Epithelial cell of proximal tubule (primary cell): ENCODE measurements around the gene PLIN3. TPM values are rescaled to one million over a fixed set of nuclear protein-coding genes. Genes with fewer than 3 reads are reported as not detected.

ENCODE experiments used
- DNase-seq: peaks from one replicate; pipeline ENCODE4 v3.0.0-alpha.2; 2011; ENCODE audit warnings: low read depth
- H3K4me3 ChIP-seq: 2 replicates; pipeline ENCODE4 v1.5.1; 2011; ENCODE audit warnings: low read depth, mild to moderate bottlenecking, low read length
- total RNA-seq: library from RNA; depleted of rRNA; stranded (reverse); fragments of >200 nt; gene quantifications from 2 replicates; pipeline ENCODE4 v1.2.3, GENCODE V29; 2015
- TF ChIP-seq, protein P1 (sequence below): conservative IDR thresholded peaks from 2 replicates; pipeline ENCODE4 v1.5.1; 2012; ENCODE audit warnings: low read depth, mild to moderate bottlenecking, low read length

PLIN3 gene
- total RNA-seq, 1 donor from 2014 or later: 151 TPM

DNA sequence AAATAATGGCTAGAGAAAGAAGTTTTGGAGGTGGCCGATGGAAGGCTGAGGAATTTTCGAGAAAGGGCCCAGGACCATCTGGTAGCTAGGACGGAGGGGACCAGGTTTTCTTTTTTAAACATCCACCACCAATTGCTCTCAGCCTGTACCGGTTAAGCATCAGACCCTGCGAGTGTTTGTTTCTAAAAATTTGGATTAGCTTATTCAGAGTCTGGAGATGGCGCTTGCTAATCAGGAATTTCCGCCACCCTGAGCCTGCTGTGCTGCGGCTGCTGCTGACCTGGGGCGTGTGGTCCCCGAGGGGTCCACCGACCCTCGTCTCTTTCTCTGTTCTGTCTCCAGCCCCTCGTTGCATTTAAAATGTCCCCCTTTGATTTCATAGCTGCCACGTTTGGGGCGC, 43.8 kb upstream of the PLIN3 start:
- no peak for DNase-seq
- TF ChIP-seq, protein P1, sequence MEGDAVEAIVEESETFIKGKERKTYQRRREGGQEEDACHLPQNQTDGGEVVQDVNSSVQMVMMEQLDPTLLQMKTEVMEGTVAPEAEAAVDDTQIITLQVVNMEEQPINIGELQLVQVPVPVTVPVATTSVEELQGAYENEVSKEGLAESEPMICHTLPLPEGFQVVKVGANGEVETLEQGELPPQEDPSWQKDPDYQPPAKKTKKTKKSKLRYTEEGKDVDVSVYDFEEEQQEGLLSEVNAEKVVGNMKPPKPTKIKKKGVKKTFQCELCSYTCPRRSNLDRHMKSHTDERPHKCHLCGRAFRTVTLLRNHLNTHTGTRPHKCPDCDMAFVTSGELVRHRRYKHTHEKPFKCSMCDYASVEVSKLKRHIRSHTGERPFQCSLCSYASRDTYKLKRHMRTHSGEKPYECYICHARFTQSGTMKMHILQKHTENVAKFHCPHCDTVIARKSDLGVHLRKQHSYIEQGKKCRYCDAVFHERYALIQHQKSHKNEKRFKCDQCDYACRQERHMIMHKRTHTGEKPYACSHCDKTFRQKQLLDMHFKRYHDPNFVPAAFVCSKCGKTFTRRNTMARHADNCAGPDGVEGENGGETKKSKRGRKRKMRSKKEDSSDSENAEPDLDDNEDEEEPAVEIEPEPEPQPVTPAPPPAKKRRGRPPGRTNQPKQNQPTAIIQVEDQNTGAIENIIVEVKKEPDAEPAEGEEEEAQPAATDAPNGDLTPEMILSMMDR: no peak
- peak overlapping the region; percentile 65 for H3K4me3 ChIP-seq

DNA sequence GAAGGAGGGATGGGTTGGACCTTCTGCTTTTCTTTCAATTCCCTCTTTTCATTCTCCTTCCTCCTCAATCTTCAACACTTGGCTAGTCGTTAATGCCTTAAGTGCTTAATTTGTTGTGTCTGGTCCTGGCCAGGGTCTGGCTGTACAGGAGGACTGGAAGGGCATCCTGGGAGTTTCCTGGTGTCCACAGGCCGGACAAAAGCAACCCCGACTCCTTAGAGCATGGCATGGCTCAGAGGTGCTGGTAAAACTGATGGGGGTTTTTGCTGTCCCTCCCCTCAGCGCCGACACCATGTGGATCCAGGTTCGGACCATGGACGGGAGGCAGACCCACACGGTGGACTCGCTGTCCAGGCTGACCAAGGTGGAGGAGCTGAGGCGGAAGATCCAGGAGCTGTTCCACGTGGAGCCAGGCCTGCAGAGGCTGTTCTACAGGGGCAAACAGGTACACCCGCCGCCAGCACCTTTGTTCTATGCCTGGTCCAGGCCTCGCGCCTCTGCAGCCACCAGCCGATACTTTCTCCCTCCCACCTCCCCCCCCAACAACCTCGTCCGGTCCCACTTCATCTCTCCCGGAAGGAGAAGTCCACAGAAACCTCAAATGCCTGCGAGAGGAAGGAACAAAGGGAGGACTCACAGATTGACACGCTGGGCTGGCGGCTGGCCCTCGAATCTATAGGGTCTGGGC, 43.3 kb upstream of the PLIN3 start:
- H3K4me3 ChIP-seq: peak overlapping the region; percentile 65
- DNase-seq: no peak

DNA sequence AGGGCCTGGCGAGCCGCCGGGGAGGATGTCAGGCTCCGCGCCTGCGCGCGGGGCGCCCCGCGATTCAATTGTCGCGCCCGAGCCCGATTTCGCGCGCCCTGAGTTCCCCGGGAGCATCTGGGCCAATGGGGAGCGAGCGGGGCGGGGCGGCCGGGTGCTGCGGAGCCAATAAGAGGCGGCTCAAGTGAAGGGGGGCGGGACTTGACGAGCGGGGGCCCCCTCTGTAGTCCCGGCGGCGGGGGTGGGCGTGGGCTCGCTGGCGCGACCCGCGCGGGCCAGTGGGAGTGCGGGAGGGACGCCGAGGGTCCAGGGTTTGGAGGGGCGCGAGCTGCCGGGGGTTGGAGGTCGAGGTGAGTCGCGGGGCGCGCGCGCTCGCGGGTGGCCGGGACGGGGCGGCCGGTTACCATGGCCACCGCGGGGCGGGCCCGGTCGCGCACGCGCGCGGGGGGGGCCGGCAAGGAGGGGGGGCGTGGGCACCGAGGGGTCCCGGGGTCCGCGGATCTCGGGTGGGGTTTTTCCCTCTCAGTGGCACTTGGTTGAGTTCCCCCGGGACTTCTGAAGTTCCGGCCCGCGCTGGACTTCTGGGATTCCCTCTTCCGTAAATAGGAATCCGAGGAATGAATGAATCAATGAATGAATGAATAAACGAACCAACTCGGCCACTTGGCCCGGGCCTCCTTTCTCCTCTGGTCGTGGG, 42.6 kb upstream of the PLIN3 start:
- DNase-seq: no peak
- TF ChIP-seq, protein P1: no peak
- H3K4me3 ChIP-seq: peak overlapping the region; percentile 65

More for the DNA sequence above, 43.3 kb upstream of the PLIN3 start:
- TF ChIP-seq, protein P1: no peak

DNA sequence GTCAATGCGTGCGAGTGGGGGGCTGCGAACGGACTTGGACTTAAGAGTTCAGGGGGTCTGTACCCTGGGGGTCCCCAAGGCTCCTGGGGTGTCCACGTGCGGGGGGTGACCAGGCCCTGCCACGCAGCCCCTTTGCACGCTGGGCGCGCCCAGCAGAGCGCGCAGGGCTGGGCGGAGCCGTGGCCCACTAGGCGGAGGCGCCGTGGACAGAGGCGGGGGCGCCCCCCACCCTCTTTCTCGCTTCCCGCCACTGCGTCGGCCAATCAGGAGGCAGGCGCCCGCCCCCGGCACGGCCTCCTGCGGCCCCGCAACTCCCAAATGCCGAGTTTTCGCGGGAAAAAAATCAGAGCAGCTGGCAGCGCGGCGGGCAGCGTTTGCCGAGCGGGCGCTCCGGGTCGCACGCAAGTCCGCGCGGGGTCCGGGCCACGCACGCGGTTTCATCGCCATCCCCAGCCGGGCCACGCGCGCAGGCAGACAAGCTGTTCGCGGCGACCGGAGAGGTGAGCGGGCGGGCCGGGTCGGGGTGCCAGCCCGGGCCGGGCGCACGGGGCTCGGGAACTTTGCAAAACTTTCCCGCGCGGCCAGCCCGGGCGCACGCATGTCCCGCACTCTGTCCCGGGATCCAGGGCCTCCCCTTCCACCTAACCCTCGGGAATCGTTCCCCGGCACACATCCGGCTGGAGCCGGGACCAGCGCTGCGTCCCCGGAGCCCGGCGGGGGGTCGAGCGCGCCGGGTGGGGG, 41.9 kb upstream of the PLIN3 start, which contains the start of gene UHRF1:
Gene UHRF1, plus strand, starts transcription at position 346 of the 741 bp plus-strand sequence. CDS start 1,385 bp downstream, outside the sequence.
- TF ChIP-seq, protein P1: no peak
- peak within 1 kb of the TSS; percentile 65 for H3K4me3 ChIP-seq
- DNase-seq: no peak

DNA sequence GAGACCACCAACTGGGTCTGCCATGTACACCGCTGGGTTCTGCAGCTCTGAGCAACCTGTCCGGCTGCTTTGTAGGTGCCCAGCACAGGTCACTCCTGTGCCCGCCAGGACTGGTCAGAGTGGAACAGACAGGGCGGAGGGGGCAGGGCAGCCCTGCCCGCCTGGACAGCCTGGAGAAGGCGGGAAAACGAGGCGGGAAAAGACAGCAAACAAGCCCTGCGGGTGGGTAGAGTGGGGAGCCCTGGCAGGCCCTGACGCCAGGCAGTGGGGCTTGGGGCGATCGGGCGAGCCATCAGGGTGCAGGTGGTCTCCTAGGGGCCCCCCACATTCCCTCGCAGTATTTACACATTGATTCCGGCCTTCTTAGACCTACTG, 41.3 kb upstream of the PLIN3 start:
- DNase-seq: no peak
- TF ChIP-seq, protein P1: no peak
- H3K4me3 ChIP-seq: no peak overlapping the region

DNA sequence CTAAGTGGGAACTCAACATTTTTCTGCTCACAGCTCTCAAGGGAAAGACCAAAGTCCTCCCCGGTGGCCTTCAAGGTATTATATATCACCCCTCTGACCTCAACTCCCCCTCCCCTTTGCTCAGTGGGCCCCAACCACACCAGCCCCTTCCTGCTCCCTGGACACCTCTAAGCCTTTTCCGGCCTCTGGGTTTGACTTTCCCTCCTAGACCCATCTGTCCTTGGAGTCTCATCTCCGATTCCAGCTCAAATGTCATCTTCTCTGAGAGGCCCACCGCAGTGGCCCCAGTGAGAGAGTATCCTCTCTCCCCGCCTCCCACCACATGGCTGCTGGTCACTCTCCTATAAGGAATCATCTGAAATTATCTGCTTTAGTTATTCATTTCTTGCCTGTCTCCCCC, 40.9 kb upstream of the PLIN3 start:
- TF ChIP-seq, protein P1: no peak
- no peak for DNase-seq

More for the DNA sequence above, 40.9 kb upstream of the PLIN3 start:
- no peak overlapping the region for H3K4me3 ChIP-seq
